Stimulated activated naive CD8-positive, alpha-beta T cell treated with anti-CD3 and anti-CD28 coated beads, Interleukin-15, Interleukin-2, amounts not matched to agents 100 U/mL and 50 U/mL, for 24 hours (primary cell): ENCODE data around the gene UGT1A4.

Experiments used
- ATAC-seq: fragments of 150-1000 bp; cut with Tn5 transposase; one replicate; pipeline ENCODE4 v1.10.0; 2021
- DNase-seq: peaks from one replicate; pipeline ENCODE4 v3.0.0; 2021

Gene UGT1A4

DNA sequence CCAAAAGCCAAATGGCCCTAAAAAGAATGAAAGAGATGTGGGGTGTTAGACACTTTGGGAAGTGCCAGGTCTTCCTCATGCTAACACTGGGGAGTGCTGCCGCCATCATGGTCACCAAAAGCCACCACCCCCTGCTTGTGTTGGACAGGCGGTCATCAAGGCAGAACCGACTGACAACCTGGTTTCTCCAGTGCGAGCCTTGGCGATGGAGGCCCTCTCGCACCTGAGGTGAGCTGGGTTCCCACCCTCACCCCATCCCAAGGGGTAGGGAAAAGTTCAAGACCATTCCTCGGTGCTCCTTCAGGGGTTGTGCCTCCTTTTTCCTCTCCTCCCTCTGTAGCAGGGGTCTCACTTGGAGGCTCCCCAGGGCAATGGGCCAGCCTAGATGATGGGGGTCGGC, 93.2 kb downstream of the UGT1A4 start:
- no peak for DNase-seq
- no peak for ATAC-seq

DNA sequence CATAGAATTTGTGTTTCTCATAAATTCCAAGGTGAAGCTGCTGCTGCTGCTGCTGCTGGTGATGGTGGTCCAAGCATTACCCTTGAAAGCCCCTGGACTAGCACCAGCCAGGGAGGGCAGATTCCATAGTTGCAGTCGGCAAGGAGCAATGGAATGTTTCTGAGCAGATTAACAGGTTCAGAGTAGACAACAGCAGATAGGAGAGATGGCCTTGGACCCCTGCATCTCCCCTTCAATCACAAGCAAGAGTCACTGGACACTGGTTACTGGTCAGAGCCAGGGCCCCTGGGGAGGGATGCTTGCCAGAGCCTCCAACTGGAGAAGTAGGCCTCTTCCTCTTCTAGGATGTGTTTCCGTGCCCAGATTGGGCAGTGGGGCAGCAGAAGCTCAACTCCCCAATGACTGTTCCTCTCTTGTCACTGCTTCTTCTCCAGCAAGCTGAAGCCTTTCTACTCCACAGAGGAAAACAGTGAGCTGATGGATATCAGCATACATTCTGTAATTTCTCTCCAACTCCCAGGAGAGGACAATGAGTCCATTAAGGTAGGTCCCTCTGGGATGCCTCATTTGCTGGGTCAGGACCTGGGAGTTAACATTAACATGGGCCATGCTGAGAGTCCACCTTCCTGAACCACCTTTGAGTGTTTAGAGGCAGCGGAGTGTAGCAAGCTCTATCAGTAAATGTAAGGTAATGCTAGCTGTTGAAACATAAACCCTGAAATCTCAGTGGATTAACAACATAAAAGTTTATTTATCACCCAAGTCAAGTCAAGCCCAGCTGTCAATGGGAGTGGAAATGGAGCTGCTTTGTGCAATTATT, 94.9 kb downstream of the UGT1A4 start:
- ATAC-seq = no peak
- no peak for DNase-seq

DNA sequence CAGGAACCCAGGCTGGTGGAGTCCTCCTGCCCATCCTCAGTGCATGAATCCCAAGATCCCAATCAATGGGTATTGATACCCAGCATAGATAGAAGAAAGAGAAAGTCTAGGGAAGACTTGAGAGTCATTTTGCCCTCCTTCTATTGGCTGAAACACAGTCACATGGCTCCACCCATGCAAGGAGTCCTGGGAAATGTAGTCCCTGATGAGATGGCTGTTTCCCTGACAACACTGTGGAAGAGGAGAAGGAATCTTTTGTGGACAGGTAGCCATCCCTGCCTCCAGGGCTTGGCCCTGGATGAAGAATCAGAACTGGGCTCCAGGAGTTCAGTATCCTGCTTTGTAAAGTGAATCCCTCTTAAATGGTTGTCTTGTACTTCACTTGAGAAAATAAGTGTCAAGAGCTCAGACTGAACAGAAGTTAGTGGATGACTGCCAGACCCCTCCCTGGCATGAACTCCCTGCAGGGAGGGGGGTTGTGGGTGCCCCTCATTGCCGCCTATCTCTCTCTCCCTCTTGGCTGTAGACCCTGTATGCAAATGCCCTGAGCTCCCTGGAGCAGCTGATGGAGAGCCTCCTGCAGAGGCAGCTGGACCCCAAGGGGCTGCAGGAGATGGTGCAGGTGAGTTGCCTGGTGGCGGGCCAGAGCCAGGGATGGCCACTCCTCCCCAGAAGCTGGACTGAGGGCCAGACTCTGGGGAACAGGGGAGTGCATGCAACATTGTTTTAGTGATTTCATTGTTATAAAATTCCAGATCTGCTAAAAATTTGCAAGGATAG, 95.7 kb downstream of the UGT1A4 start:
- no peak for DNase-seq
- ATAC-seq = no peak

GRCh38 chr2:233815861-233816260, 97.3 kb downstream of the UGT1A4 start:
- DNase-seq (no peak), ATAC-seq (no peak)

GRCh38 chr2:233816334-233816733, 97.8 kb downstream of the UGT1A4 start:
- DNase-seq = no peak
- ATAC-seq = no peak

- ATAC-seq = no peak
- no peak for DNase-seq
Observed at GRCh38 chr2:233816771-233817170, 98.2 kb downstream of the UGT1A4 start.

- ATAC-seq (no peak), DNase-seq (no peak)
Observed at GRCh38 chr2:233817361-233817911, 98.9 kb downstream of the UGT1A4 start.

- ATAC-seq = no peak
- DNase-seq = no peak
Observed at GRCh38 chr2:233817995-233818638, 99.6 kb downstream of the UGT1A4 start.

DNA sequence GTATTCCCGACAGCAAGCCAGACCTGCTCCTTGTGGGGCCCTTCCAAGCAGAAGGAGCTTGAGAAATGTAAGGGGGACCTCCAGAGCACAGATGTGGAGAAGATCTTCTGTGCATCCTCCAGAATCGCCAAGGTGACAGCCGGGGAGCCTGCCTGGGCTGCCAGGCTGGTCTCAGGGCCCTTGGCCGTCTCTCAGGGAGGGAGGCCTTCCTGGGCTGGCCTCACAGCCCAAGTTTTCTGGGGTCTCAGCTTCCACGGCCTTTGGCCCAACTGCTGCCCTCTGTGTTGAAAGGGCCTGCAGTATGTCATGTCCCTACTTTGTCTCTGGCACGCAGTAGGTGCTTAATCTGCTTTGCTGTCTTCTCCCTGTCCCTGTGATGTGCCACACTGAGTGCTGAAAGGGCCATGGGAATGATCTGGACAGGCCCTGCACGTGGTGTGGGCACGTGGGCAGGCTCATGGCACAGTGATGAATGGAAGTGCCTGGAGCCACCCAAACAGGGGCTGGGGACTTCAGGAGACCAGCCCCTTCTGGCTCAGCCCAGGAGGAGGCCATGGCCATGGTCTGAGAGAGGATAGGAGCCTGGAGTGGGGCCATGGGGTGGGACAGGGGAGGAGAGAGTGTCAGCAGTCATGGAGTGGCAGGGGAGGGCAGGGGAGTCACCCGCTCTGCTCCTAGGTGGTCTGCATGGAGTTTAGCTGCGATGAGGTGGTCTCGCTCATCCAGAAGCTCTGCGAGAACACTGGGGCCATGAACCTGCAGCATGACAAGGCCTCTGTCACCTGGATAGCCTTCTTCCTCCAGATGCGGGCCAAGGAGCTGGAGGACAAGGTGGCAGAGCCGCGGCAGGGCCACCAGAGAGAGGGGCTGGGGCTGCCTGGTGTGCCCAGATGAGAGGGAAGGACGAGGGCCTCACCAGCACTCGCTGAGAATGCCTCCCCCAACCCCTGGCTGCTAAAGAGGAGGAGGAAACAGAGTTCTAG, 100.4 kb downstream of the UGT1A4 start:
- no peak for ATAC-seq

GRCh38 chr2:233819884-233820773, 101.6 kb downstream of the UGT1A4 start:
- DNase-seq = no peak
- ATAC-seq = no peak

More for the DNA sequence above, 100.4 kb downstream of the UGT1A4 start:
- DNase-seq = no peak

- DNase-seq (no peak), ATAC-seq (no peak)
Observed at GRCh38 chr2:233820774-233821105, 102.2 kb downstream of the UGT1A4 start.

- ATAC-seq (no peak), DNase-seq (no peak)
Observed at GRCh38 chr2:233821196-233821595, 102.7 kb downstream of the UGT1A4 start.

DNA sequence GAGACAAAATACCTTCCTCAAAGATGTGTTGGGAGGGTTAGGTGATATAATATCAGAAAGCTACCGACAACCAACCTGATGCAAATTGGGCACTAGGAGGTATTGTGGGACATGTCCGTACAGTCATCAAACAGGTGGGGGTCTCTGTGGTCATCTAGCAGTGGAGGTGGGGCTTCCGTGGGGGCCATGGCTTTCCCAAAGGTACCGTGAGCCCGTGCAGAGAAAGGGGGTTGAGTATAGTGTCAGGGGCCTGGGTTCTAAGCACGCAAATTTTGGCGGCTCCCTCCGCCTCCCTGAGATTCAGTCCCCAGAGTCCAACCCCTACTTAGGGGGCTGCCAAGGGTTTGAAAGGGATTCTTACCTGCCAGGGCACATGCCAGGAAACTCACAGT, 103.2 kb downstream of the UGT1A4 start:
- ATAC-seq (no peak), DNase-seq (no peak)

- no peak for ATAC-seq
- no peak for DNase-seq
Observed at GRCh38 chr2:233822101-233822771, 103.7 kb downstream of the UGT1A4 start.
